ENCODE measurements around the gene CIAO2A.

CIAO2A gene

GRCh38 chr15:64037966-64038365 is 55.7 kb downstream of the CIAO2A start:
- peak overlapping the region; percentile 59 for H3K27ac ChIP-seq
- no peaks in the 10 kb centered on the region for H3K27me3 ChIP-seq
- H3K4me3 ChIP-seq (ENCODE audit: low read depth in 1 of 2, low read length in 1 of 2) = no peak overlapping the region
- TF ChIP-seq, protein P1, sequence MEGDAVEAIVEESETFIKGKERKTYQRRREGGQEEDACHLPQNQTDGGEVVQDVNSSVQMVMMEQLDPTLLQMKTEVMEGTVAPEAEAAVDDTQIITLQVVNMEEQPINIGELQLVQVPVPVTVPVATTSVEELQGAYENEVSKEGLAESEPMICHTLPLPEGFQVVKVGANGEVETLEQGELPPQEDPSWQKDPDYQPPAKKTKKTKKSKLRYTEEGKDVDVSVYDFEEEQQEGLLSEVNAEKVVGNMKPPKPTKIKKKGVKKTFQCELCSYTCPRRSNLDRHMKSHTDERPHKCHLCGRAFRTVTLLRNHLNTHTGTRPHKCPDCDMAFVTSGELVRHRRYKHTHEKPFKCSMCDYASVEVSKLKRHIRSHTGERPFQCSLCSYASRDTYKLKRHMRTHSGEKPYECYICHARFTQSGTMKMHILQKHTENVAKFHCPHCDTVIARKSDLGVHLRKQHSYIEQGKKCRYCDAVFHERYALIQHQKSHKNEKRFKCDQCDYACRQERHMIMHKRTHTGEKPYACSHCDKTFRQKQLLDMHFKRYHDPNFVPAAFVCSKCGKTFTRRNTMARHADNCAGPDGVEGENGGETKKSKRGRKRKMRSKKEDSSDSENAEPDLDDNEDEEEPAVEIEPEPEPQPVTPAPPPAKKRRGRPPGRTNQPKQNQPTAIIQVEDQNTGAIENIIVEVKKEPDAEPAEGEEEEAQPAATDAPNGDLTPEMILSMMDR (IDR thresholded peaks at IDR 0.05) = no peak
- peaks cover 4 to 27% of the 10 kb centered on the region in 2 experiments for H3K4me1 ChIP-seq (ENCODE audit: control insufficient read depth in 1 of 2, insufficient read depth in 1 of 2, low read depth in 1 of 2, low read length in 1 of 2)
- H3K9me3 ChIP-seq = no peaks in the 10 kb centered on the region
- peaks cover 74% of the 10 kb centered on the region for H3K36me3 ChIP-seq

- no peaks in the 10 kb centered on the region for H3K27me3 ChIP-seq
- peaks cover 4 to 22% of the 10 kb centered on the region in 2 experiments for H3K4me1 ChIP-seq (ENCODE audit: control insufficient read depth in 1 of 2, insufficient read depth in 1 of 2, low read depth in 1 of 2, low read length in 1 of 2)
- peak overlapping the region; percentile 59 for H3K27ac ChIP-seq
- H3K36me3 ChIP-seq = peaks cover 80% of the 10 kb centered on the region
- TF ChIP-seq, protein P1 (IDR thresholded peaks at IDR 0.05) = no peak
- H3K9me3 ChIP-seq = no peaks in the 10 kb centered on the region
- H3K4me3 ChIP-seq (ENCODE audit: low read depth in 1 of 2, low read length in 1 of 2) = no peak overlapping the region
Observed at GRCh38 chr15:64037116-64037515, 56.5 kb downstream of the CIAO2A start.

DNA sequence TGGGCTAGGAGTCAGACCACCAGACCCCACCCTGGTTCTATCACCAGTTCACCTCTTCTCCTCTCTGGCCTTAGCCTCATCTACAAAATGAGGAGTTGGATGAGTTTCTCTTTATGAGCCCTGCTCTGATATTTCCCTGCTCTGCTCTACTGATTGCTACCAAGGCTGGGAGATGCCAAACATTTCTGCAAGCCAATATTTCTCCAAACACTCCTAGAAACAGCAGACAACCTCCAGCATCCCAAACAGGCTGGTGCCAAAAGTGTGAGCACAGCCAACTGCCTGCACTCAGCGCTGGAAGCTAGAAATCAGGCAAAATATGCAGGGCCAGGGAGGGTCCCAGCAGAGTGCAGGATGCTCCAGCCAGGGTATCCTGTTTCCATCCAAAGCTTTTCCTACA is 58.1 kb downstream of the CIAO2A start:
- Histone ChIP-seq H3K4me3 (ENCODE audit: low read depth in 1 of 2, low read length in 1 of 2) (no peak overlapping the region), H3K9me3 (no peaks in the 10 kb centered on the region), H3K27ac (peak overlapping the region; percentile 58)

GRCh38 chr15:64034519-64034918 is 59.1 kb downstream of the CIAO2A start:
- no peaks in the 10 kb centered on the region for H3K27me3 ChIP-seq
- TF ChIP-seq, protein P1 (IDR thresholded peaks at IDR 0.05) = no peak
- peaks cover 4 to 16% of the 10 kb centered on the region in 2 experiments for H3K4me1 ChIP-seq (ENCODE audit: control insufficient read depth in 1 of 2, insufficient read depth in 1 of 2, low read depth in 1 of 2, low read length in 1 of 2)
- no peaks in the 10 kb centered on the region for H3K9me3 ChIP-seq
- peaks cover 96% of the 10 kb centered on the region for H3K36me3 ChIP-seq
- no peak overlapping the region for H3K4me3 ChIP-seq (ENCODE audit: low read depth in 1 of 2, low read length in 1 of 2)
- no peak overlapping the region for H3K27ac ChIP-seq

More for the DNA sequence above, 58.1 kb downstream of the CIAO2A start:
- TF ChIP-seq, protein P1 (IDR thresholded peaks at IDR 0.05) = no peak
- no peaks in the 10 kb centered on the region for H3K27me3 ChIP-seq
- peaks cover 96% of the 10 kb centered on the region for H3K36me3 ChIP-seq
- H3K4me1 ChIP-seq (ENCODE audit: control insufficient read depth in 1 of 2, insufficient read depth in 1 of 2, low read depth in 1 of 2, low read length in 1 of 2) = peaks cover 4 to 22% of the 10 kb centered on the region in 2 experiments

DNA sequence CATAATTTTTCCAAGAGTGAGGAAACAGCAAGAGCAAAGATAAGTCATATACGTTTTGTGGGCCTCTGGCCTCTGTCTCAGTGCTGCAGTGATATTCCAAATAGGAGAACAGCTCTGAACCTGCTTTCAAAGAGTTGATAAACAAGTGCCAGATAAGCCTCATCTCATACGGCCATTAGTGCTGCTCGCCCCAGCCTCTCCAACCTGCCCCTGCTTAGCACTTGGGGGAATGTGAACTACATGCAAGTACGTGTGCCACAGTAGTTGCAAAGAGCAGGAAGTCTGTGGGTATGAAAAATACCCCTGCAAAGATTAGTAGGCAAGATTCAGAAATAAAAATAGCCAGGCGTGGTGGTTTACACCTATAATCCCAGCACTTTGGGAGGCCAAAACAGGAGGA is 61.3 kb downstream of the CIAO2A start:
- H3K36me3 ChIP-seq = peaks cover 80% of the 10 kb centered on the region
- TF ChIP-seq, protein P1 (IDR thresholded peaks at IDR 0.05) = no peak
- no peak overlapping the region for H3K4me3 ChIP-seq (ENCODE audit: low read depth in 1 of 2, low read length in 1 of 2)
- H3K27ac ChIP-seq = no peak overlapping the region
- H3K9me3 ChIP-seq = no peaks in the 10 kb centered on the region
- no peaks in the 10 kb centered on the region for H3K27me3 ChIP-seq
- H3K4me1 ChIP-seq (ENCODE audit: control insufficient read depth in 1 of 2, insufficient read depth in 1 of 2, low read depth in 1 of 2, low read length in 1 of 2) = no peaks in the 10 kb centered on the region

GRCh38 chr15:64030123-64030522 is 63.5 kb downstream of the CIAO2A start:
- TF ChIP-seq, protein P1 (IDR thresholded peaks at IDR 0.05) = no peak
- Histone ChIP-seq H3K27ac (no peak overlapping the region), H3K4me3 (ENCODE audit: low read depth in 1 of 2, low read length in 1 of 2) (no peak overlapping the region), H3K36me3 (peaks cover 59% of the 10 kb centered on the region), H3K27me3 (no peaks in the 10 kb centered on the region), H3K9me3 (no peaks in the 10 kb centered on the region), H3K4me1 (ENCODE audit: control insufficient read depth in 1 of 2, insufficient read depth in 1 of 2, low read depth in 1 of 2, low read length in 1 of 2) (peaks cover 9 to 17% of the 10 kb centered on the region in 2 experiments)

Data from neutrophil (primary cell).